Astrocyte of the cerebellum (primary cell): ENCODE data around the gene C1orf50.
"Not testable (repeated sequence)": the region's sequence is repeated elsewhere in the genome, so short reads cannot be mapped to it uniquely, and the experiment has no call there.

Experiments
- DNase-seq: peaks from one replicate; pipeline ENCODE4 v3.0.0-alpha.2; 2011; ENCODE audit warnings: low read depth
- H3K4me3 ChIP-seq: 2 replicates; pipeline ENCODE4 v1.5.1; 2011; ENCODE audit warnings: mild to moderate bottlenecking, low read depth, low read length, moderate library complexity
- in situ Hi-C: cut with HindIII; loops from 2 replicates; pipeline ENCODE4 v1.10.0; 2017; ENCODE audit warnings: low sequenced_read_pairs
- TF ChIP-seq, protein P1 (sequence below): IDR thresholded peaks from 2 replicates; pipeline ENCODE4 v1.5.1; 2012; ENCODE audit warnings: low read length, low read depth, moderate library complexity, mild to moderate bottlenecking; ENCODE audit errors: missing control alignments

The C1orf50 gene

DNA sequence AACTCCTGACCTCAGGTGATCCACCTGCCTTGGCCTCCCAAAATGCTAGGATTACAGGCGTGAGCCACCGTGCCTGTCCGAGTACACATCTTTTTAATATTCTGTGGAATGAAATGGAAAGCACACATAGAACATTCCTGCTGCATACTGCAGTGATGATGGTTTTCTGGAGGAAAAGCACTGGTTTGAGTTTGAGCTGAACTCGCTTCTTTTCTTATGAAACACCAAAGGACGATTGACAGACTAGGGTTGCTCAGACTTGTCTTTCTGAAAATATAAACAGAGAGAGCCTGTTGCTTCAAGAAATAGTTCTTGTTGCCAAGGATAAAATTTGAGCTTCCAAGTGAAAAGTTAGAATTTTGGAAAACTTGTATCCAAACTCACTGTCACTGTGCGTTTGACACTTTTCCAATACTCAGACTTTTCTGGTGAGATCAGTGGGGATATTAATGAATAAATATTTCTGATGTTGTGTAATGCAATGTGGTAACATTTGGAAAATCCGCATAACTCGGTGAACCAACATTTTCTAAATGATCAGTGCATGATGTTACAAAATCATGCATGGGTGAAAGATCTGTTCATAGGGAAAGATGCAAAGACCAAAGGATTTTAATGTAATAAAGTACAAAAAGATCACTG is 34.9 kb downstream of the C1orf50 start:
- TF ChIP-seq, protein P1, sequence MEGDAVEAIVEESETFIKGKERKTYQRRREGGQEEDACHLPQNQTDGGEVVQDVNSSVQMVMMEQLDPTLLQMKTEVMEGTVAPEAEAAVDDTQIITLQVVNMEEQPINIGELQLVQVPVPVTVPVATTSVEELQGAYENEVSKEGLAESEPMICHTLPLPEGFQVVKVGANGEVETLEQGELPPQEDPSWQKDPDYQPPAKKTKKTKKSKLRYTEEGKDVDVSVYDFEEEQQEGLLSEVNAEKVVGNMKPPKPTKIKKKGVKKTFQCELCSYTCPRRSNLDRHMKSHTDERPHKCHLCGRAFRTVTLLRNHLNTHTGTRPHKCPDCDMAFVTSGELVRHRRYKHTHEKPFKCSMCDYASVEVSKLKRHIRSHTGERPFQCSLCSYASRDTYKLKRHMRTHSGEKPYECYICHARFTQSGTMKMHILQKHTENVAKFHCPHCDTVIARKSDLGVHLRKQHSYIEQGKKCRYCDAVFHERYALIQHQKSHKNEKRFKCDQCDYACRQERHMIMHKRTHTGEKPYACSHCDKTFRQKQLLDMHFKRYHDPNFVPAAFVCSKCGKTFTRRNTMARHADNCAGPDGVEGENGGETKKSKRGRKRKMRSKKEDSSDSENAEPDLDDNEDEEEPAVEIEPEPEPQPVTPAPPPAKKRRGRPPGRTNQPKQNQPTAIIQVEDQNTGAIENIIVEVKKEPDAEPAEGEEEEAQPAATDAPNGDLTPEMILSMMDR, result no peak
- no peak overlapping the region for H3K4me3 ChIP-seq
- in situ Hi-C loops, result no loop called here
- no peak for DNase-seq

DNA sequence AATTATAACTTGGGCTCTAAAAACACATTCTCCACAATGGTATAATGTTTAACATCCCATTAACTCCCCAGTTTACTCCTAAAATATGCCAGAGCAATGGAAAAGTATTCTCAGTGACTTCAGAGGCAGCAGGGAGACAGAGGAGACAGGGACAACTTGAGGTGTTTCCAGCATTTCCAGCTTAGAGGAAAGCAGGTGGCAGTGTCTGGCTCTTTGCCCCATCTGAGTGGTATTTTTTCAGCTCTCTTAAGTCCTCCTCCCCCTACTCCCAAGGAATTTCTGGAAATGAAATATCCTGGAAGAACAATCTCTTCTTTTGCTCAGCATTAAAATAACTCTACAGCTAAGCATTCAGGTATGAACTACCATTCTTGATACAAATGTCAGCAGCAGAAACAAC is 39.1 kb downstream of the C1orf50 start:
- H3K4me3 ChIP-seq, result no peak overlapping the region
- TF ChIP-seq, protein P1, result no peak
- in situ Hi-C loops, result no loop called here
- no peak for DNase-seq

DNA sequence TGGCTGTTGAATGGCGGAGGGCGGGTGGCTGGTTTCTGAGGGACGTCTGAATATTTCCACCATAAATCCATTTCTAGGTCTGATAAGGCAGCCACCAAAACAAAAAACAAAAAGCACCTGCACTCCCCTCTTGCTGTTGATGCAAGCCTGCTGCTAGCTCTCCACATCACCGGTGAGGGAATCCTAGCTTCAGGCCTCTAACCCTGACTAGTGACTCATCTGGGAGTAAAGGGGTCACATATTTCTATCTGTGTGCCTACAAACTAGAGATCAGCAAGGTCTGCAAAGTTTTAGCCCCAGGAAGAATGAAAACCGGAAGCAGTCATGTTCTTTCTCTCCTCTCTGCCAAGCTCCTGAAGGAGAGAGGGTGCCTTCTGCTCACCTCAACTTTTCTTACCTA is 39.5 kb downstream of the C1orf50 start:
- in situ Hi-C loops, result no loop called here
- H3K4me3 ChIP-seq, result no peak overlapping the region
- DNase-seq, result no peak
- TF ChIP-seq, protein P1, result no peak

DNA sequence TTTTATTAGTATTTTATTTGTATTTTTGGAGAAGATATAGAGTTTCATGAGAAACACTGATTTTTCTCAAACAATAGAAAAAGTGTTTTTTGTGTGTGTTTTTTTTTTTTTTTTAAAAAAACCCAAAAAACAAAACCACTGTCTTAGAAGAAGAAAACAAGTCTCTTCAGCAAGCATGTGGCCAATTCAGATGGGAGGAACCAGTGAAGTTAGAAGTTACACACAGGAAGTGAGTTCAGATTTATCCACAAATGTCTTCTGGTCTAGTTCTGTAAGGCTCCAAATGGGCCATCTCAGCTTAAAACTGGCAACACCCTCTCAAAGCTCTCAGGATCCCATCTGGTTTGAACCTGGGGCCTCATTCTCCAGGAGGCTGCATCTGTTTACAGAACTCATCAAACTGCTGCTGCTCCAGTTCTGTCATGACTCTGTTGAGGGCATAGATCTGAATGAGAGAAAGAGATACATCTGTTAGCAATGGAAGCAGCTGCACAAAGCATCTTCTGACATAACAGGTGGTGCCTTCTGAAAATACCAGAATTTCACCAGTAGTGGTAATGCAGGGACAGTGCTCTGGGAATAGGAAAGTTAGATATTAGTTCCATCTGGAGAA is 40.1 kb downstream of the C1orf50 start:
- in situ Hi-C loops, result no loop called here
- H3K4me3 ChIP-seq, result no peak overlapping the region
- no peak for DNase-seq
- TF ChIP-seq, protein P1, result no peak

DNA sequence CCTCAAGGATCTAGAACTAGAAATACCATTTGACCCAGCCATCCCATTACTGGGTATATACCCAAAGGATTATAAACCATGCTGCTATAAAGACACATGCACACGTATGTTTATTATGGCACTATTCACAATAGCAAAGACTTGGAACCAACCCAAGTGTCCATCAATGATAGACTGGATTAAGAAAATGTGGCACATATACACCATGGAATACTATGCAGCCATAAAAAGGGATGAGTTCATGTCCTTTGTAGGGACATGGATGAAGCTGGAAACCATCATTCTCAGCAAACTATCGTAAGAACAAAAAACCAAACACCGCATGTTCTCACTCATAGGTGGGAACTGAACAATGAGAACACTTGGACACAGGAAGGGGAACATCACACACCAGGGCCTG is 47.8 kb downstream of the C1orf50 start:
- DNase-seq, H3K4me3 ChIP-seq, in situ Hi-C loops: not testable (repeated sequence)

DNA sequence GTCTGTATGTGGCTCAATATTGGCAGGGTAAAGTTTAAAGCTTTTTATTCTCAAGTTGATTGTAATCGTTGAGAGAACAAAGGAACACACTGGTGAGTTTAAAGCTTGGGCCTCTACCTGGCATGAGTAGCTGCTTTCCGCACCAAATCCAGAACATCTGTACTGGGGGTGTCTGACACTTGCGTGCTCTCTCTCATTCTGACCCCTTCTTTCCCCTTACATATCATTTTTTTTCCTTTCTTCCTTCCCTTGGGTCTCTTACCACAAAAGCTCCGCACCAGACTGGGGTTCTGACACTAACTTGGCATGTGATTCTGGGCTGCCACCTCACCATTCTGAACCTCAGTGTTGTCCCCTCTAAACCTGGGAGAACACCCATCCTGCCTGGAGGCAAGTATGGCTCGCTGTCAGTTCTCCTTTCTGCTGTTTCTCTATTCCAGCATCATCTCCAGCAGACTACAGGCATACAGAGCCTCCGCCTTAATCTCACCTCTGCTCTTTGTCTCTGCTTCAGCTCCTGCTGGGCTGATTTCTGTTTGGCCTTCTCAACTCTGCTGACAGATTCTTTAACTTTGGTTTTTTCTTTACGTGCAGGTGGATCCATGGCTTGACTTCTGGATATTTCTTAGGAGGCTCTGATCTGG is 49.0 kb downstream of the C1orf50 start:
- DNase-seq, result no peak
- peak overlapping the region; percentile 71 for H3K4me3 ChIP-seq
- TF ChIP-seq, protein P1, result no peak
- in situ Hi-C loops, result no loop called here
